Esophagus muscularis mucosa (tissue), 4 donors: ENCODE measurements around the gene CNOT8.

Source experiments
- EP300 ChIP-seq: sonication (generic); formaldehyde crosslinking; IDR thresholded peaks from one replicate; pipeline ENCODE4 v1.6.1; 2017; ENCODE audit warnings: antibody characterized with exemption
- POLR2A ChIP-seq: fragments of 450-650 bp; IDR thresholded peaks from one replicate; pipeline ENCODE4 v1.6.1; 2017; ENCODE audit warnings: antibody characterized with exemption, moderate library complexity, mild to moderate bottlenecking, low read depth
- POLR2AphosphoS5 ChIP-seq, 2 donors: sonication (generic); formaldehyde crosslinking; IDR thresholded peaks; one replicate each; pipeline ENCODE4 v1.6.1; 2017; ENCODE audit warnings: antibody characterized with exemption in 2 of 2
- TF ChIP-seq, protein P1 (sequence below), 3 experiments: fragments of 200-600 bp in 2 of 3; fragments of 450-650 bp in 1 of 3; sonication (generic) in 2 of 3; IDR thresholded peaks; one replicate each; pipeline ENCODE4 v1.5.1; 2017 to 2019; ENCODE audit warnings: antibody characterized with exemption in 3 of 3, mild to moderate bottlenecking in 2 of 3, moderate library complexity in 1 of 3

DNA sequence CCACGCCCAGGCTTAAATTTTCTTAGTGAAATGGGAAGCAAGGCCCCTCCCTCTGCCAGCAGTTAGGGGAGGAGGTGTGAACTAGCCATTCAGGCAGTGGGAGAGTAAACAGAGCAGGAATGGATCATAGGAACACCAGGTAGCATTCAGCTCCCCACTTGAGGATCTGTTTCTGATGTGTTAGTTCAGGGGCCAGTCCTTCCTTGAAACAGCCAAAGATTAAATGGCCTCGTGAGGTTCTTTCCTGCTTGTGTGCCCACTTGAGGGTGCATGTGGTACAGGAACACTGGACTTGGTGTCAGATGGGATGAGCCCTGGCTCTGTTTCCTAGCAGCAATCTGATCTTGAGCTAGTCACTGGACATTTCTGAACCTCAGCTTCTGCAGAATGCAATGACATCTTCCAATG lies 29.2 kb upstream of the CNOT8 start:
- TF ChIP-seq POLR2A = no peak
- TF ChIP-seq, protein P1, sequence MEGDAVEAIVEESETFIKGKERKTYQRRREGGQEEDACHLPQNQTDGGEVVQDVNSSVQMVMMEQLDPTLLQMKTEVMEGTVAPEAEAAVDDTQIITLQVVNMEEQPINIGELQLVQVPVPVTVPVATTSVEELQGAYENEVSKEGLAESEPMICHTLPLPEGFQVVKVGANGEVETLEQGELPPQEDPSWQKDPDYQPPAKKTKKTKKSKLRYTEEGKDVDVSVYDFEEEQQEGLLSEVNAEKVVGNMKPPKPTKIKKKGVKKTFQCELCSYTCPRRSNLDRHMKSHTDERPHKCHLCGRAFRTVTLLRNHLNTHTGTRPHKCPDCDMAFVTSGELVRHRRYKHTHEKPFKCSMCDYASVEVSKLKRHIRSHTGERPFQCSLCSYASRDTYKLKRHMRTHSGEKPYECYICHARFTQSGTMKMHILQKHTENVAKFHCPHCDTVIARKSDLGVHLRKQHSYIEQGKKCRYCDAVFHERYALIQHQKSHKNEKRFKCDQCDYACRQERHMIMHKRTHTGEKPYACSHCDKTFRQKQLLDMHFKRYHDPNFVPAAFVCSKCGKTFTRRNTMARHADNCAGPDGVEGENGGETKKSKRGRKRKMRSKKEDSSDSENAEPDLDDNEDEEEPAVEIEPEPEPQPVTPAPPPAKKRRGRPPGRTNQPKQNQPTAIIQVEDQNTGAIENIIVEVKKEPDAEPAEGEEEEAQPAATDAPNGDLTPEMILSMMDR (IDR thresholded peaks at IDR 0.05) = no peak
- TF ChIP-seq EP300 = no peak
- no peak for TF ChIP-seq POLR2AphosphoS5 (IDR thresholded peaks at IDR 0.05)
